SK-N-SH treated with all-trans-retinoic acid at 6 μM for 48 hours (cell line): ENCODE data around the gene LRAT.

Source experiments
- ATAC-seq: fragments of 200-7000 bp; cut with Tn5 transposase; 3 replicates; pipeline ENCODE4 v1.9.1; 2020; ENCODE audit warnings: mild to moderate bottlenecking, moderate library complexity
- ARNTL ChIP-seq: fragments of 450-650 bp; formaldehyde crosslinking; IDR thresholded peaks from 2 replicates; pipeline ENCODE4 v1.5.0; 2020; ENCODE audit warnings: low read depth, mild to moderate bottlenecking, moderate library complexity, borderline replicate concordance
- BACH2 ChIP-seq: fragments of 250-450 bp; sonication (Bioruptor Pico); IDR thresholded peaks from 2 replicates; pipeline ENCODE4 v1.9.0; 2021; ENCODE audit warnings: mild to moderate bottlenecking, borderline replicate concordance
- CREB5 ChIP-seq: fragments of 250-450 bp; sonication (Bioruptor Pico); IDR thresholded peaks from 2 replicates; pipeline ENCODE4 v1.5.1; 2020; ENCODE audit warnings: low read depth, mild to moderate bottlenecking, moderate library complexity
- CSDC2 ChIP-seq: fragments of 250-450 bp; sonication (Bioruptor Pico); IDR thresholded peaks from 2 replicates; pipeline ENCODE4 v1.5.0; 2020; ENCODE audit warnings: mild to moderate bottlenecking, moderate library complexity
- CSRNP3 ChIP-seq: fragments of 250-450 bp; sonication (Bioruptor Pico); IDR thresholded peaks from 2 replicates; pipeline ENCODE4 v1.5.1; 2021; ENCODE audit warnings: mild to moderate bottlenecking, moderate library complexity
- ESRRG ChIP-seq: fragments of 250-450 bp; sonication (Bioruptor Pico); IDR thresholded peaks from 2 replicates; pipeline ENCODE4 v1.6.1; 2021; ENCODE audit warnings: mild to moderate bottlenecking
- GLIS3 ChIP-seq: fragments of 250-450 bp; sonication (Bioruptor Pico); IDR thresholded peaks from 2 replicates; pipeline ENCODE4 v1.5.0; 2020; ENCODE audit warnings: mild to moderate bottlenecking, moderate library complexity
- ISL1 ChIP-seq: fragments of 250-450 bp; sonication (Bioruptor Pico); IDR thresholded peaks from 2 replicates; pipeline ENCODE4 v2.1.2; 2022; ENCODE audit warnings: mild to moderate bottlenecking, moderate library complexity
- PATZ1 ChIP-seq: fragments of 250-450 bp; sonication (Bioruptor Pico); IDR thresholded peaks from 2 replicates; pipeline ENCODE4 v1.8.0; 2020; ENCODE audit warnings: mild to moderate bottlenecking, moderate library complexity, borderline replicate concordance
- POU6F1 ChIP-seq: fragments of 250-450 bp; sonication (Bioruptor Pico); IDR thresholded peaks from 2 replicates; pipeline ENCODE4 v1.8.0; 2021; ENCODE audit warnings: low read depth, mild to moderate bottlenecking, moderate library complexity, borderline replicate concordance
- PPARA ChIP-seq: fragments of 250-450 bp; sonication (Bioruptor Pico); IDR thresholded peaks from 2 replicates; pipeline ENCODE4 v1.5.0; 2020; ENCODE audit warnings: mild to moderate bottlenecking, borderline replicate concordance
- RARB ChIP-seq: fragments of 250-450 bp; sonication (Bioruptor Pico); IDR thresholded peaks from 2 replicates; pipeline ENCODE4 v1.8.0; 2021; ENCODE audit warnings: mild to moderate bottlenecking, moderate library complexity
- SNAI2 ChIP-seq: fragments of 250-450 bp; sonication (Bioruptor Pico); IDR thresholded peaks from 2 replicates; pipeline ENCODE4 v1.5.0; 2020; ENCODE audit warnings: mild to moderate bottlenecking, moderate library complexity
- TCF4 ChIP-seq: fragments of 250-450 bp; sonication (Bioruptor Pico); IDR thresholded peaks from 2 replicates; pipeline ENCODE4 v1.8.0; 2021; ENCODE audit warnings: mild to moderate bottlenecking, moderate library complexity, borderline replicate concordance
- TOX ChIP-seq: fragments of 250-450 bp; sonication (Bioruptor Pico); IDR thresholded peaks from 2 replicates; pipeline ENCODE4 v1.8.0; 2021; ENCODE audit warnings: mild to moderate bottlenecking, moderate library complexity, borderline replicate concordance
- TSHZ2 ChIP-seq: fragments of 250-450 bp; sonication (Bioruptor Pico); IDR thresholded peaks from 2 replicates; pipeline ENCODE4 v1.5.0; 2020; ENCODE audit warnings: mild to moderate bottlenecking, moderate library complexity
- ZC3H10 ChIP-seq: fragments of 250-450 bp; sonication (Bioruptor Pico); IDR thresholded peaks from 2 replicates; pipeline ENCODE4 v1.5.1; 2021; ENCODE audit warnings: mild to moderate bottlenecking, moderate library complexity
- ZFP3 ChIP-seq: fragments of 250-450 bp; sonication (Bioruptor Pico); IDR thresholded peaks from 2 replicates; pipeline ENCODE4 v1.5.0; 2020; ENCODE audit warnings: mild to moderate bottlenecking, moderate library complexity
- ZFP30 ChIP-seq: fragments of 450-650 bp; formaldehyde crosslinking; IDR thresholded peaks from 2 replicates; pipeline ENCODE4 v1.5.0; 2022; ENCODE audit warnings: mild to moderate bottlenecking, moderate library complexity
- ZNF565 ChIP-seq: fragments of 450-650 bp; formaldehyde crosslinking; conservative IDR thresholded peaks from 2 replicates; pipeline ENCODE4 v1.5.0; 2020; ENCODE audit warnings: low read depth, mild to moderate bottlenecking, moderate library complexity
- ZNF8 ChIP-seq: fragments of 450-650 bp; formaldehyde crosslinking; IDR thresholded peaks from 2 replicates; pipeline ENCODE4 v1.5.0; 2020; ENCODE audit warnings: mild to moderate bottlenecking, moderate library complexity

The LRAT gene

GRCh38 chr4:154719087-154719486, 24.7 kb upstream of the LRAT start (continued):
- no peak for TF ChIP-seq POU6F1 (CRISPR knock-in tag)
- no peak for TF ChIP-seq ZFP3 (CRISPR knock-in tag)
- no peak for TF ChIP-seq ZC3H10
- no peak for TF ChIP-seq ISL1 (CRISPR knock-in tag)
- TF ChIP-seq, all 23 proteins: peak for 0

GRCh38 chr4:154720123-154720522, 23.7 kb upstream of the LRAT start:
- no peak for ATAC-seq
- TF ChIP-seq ZNF8 = no peak
- no peak for TF ChIP-seq ISL1 (CRISPR knock-in tag)
- no peak for TF ChIP-seq CSDC2 (CRISPR knock-in tag)
- no peak for TF ChIP-seq GLIS3 (CRISPR knock-in tag)
- TF ChIP-seq RARB (CRISPR knock-in tag) = no peak
- TF ChIP-seq ZNF565 (CRISPR knock-in tag) = no peak
- no peak for TF ChIP-seq ZFP30 (CRISPR knock-in tag)
- TF ChIP-seq CREB5 (CRISPR knock-in tag) = no peak
- TF ChIP-seq TSHZ2 (CRISPR knock-in tag) = no peak
- no peak for TF ChIP-seq ARNTL (CRISPR knock-in tag)
- TF ChIP-seq SNAI2 (CRISPR knock-in tag) = no peak
- no peak for TF ChIP-seq PATZ1 (CRISPR knock-in tag)
- no peak for TF ChIP-seq CSRNP3 (CRISPR knock-in tag)
- TF ChIP-seq PPARA (CRISPR knock-in tag) = no peak
- no peak for TF ChIP-seq ESRRG (CRISPR knock-in tag)
- no peak for TF ChIP-seq ZFP3 (CRISPR knock-in tag)
- no peak for TF ChIP-seq TCF4 (CRISPR knock-in tag)
- no peak for TF ChIP-seq TOX
- no peak for TF ChIP-seq BACH2

GRCh38 chr4:154720618-154721267, 23.1 kb upstream of the LRAT start:
- ATAC-seq = no peak
- TF ChIP-seq TSHZ2 (CRISPR knock-in tag) (no peak), ZFP3 (CRISPR knock-in tag) (no peak), POU6F1 (CRISPR knock-in tag) (no peak), PATZ1 (CRISPR knock-in tag) (no peak)
